Peyer's patch (tissue), 4 donors: ENCODE data around the gene GSDMA.

Source experiments
- CTCF ChIP-seq, 6 experiments: fragments of 450-650 bp in 4 of 6; fragments of 200-600 bp in 2 of 6; sonication (generic) in 1 of 6; IDR thresholded peaks; one replicate each; pipeline ENCODE4 v1.5.1; 2017 to 2019; ENCODE audit warnings: antibody characterized with exemption in 6 of 6, mild to moderate bottlenecking in 3 of 6, moderate library complexity in 1 of 6
- POLR2A ChIP-seq, 2 donors: fragments of 450-650 bp; IDR thresholded peaks; one replicate each; pipeline ENCODE4 v1.5.1; 2017; ENCODE audit warnings: antibody characterized with exemption in 2 of 2, mild to moderate bottlenecking in 2 of 2, moderate library complexity in 2 of 2

GRCh38 chr17:40004712-40005111 lies 41.9 kb downstream of the GSDMA start:
- TF ChIP-seq POLR2A (IDR thresholded peaks at IDR 0.05), result no peak
- no peak for TF ChIP-seq CTCF (IDR thresholded peaks at IDR 0.05)
